ENCODE results near the gene UBE2D4.
A peak's percentile ranks its signal among the peaks of the same experiment; 100 is the strongest.

Gene UBE2D4

GRCh38 chr7:43921423-43921822, 4.8 kb upstream of the UBE2D4 start:
- no peak overlapping the region for H3K9ac ChIP-seq (ENCODE audit: low read depth, low read length)
- DNase-seq: no peak
- no peak overlapping the region for H3K4me2 ChIP-seq (ENCODE audit: insufficient read depth, low read length)
- peaks cover 15% of the 10 kb centered on the region for H3K79me2 ChIP-seq (ENCODE audit: insufficient read depth, low read length)
- peaks cover 11% of the 10 kb centered on the region for H3K36me3 ChIP-seq (ENCODE audit: insufficient read depth, low read length)
- no peak overlapping the region for H3K27ac ChIP-seq (ENCODE audit: low read length)
- no peak overlapping the region for H2AFZ ChIP-seq (ENCODE audit: low read depth, low read length)
- no peak overlapping the region for H3K4me3 ChIP-seq (ENCODE audit: low read depth in 1 of 2, low read length in 2 of 2)
- no peak for ATAC-seq (ENCODE audit: insufficient read depth, low read depth)
- TF ChIP-seq EZH2 (IDR thresholded peaks at IDR 0.05; ENCODE audit: borderline replicate concordance, low read depth, low read length, severe bottlenecking) (no peak), CTCF (IDR thresholded peaks at IDR 0.05; ENCODE audit: borderline replicate concordance, extremely low read depth, low read length, poor library complexity, severe bottlenecking) (no peak)
- H3K27me3 ChIP-seq (ENCODE audit: insufficient read depth, low read length, poor library complexity): no peaks in the 10 kb centered on the region
- peaks cover 18% of the 10 kb centered on the region for H3K4me1 ChIP-seq (ENCODE audit: insufficient read depth, low read length)
- no peaks in the 10 kb centered on the region for H3K9me3 ChIP-seq (ENCODE audit: insufficient read depth, low read length, severe bottlenecking)
- H4K20me1 ChIP-seq (ENCODE audit: insufficient read depth, low read length): no peaks in the 10 kb centered on the region; the same call in 1 of the 2 replicates

- Histone ChIP-seq H3K79me2 (ENCODE audit: insufficient read depth, low read length) (peaks cover 15% of the 10 kb centered on the region), H3K4me2 (ENCODE audit: insufficient read depth, low read length) (no peak overlapping the region), H3K27me3 (ENCODE audit: insufficient read depth, low read length, poor library complexity) (no peaks in the 10 kb centered on the region), H3K9me3 (ENCODE audit: insufficient read depth, low read length, severe bottlenecking) (no peaks in the 10 kb centered on the region), H3K4me1 (ENCODE audit: insufficient read depth, low read length) (peaks cover 30% of the 10 kb centered on the region), H3K9ac (ENCODE audit: low read depth, low read length) (no peak overlapping the region), H4K20me1 (ENCODE audit: insufficient read depth, low read length) (no peaks in the 10 kb centered on the region; the same call in 1 of the 2 replicates), H2AFZ (ENCODE audit: low read depth, low read length) (no peak overlapping the region), H3K36me3 (ENCODE audit: insufficient read depth, low read length) (peaks cover 11% of the 10 kb centered on the region), H3K4me3 (ENCODE audit: low read depth in 1 of 2, low read length in 2 of 2) (no peak overlapping the region), H3K27ac (ENCODE audit: low read length) (no peak overlapping the region)
- ATAC-seq (ENCODE audit: insufficient read depth, low read depth) (no peak), DNase-seq (no peak)
- TF ChIP-seq EZH2 (IDR thresholded peaks at IDR 0.05; ENCODE audit: borderline replicate concordance, low read depth, low read length, severe bottlenecking): no peak
- TF ChIP-seq CTCF (IDR thresholded peaks at IDR 0.05; ENCODE audit: borderline replicate concordance, extremely low read depth, low read length, poor library complexity, severe bottlenecking): no peak
These were observed 3.5 kb upstream of the UBE2D4 start for GRCh38 chr7:43922726-43923125.

GRCh38 chr7:43926798-43927123, 525 bp downstream of the UBE2D4 start:
- TF ChIP-seq CTCF (IDR thresholded peaks at IDR 0.05; ENCODE audit: borderline replicate concordance, extremely low read depth, low read length, poor library complexity, severe bottlenecking) (no peak), EZH2 (IDR thresholded peaks at IDR 0.05; ENCODE audit: borderline replicate concordance, low read depth, low read length, severe bottlenecking) (no peak)
- Histone ChIP-seq H3K9ac (ENCODE audit: low read depth, low read length) (peak overlapping the region; percentile 71), H3K4me3 (ENCODE audit: low read depth in 1 of 2, low read length in 2 of 2) (peak overlapping the region; percentile 30 to 67; a peak in 3 of 4 replicates), H3K9me3 (ENCODE audit: insufficient read depth, low read length, severe bottlenecking) (no peaks in the 10 kb centered on the region), H3K4me1 (ENCODE audit: insufficient read depth, low read length) (peaks cover 30% of the 10 kb centered on the region), H2AFZ (ENCODE audit: low read depth, low read length) (peak overlapping the region; percentile 100), H3K27me3 (ENCODE audit: insufficient read depth, low read length, poor library complexity) (no peaks in the 10 kb centered on the region), H3K27ac (ENCODE audit: low read length) (peak overlapping the region; percentile 84), H3K36me3 (ENCODE audit: insufficient read depth, low read length) (no peaks in the 10 kb centered on the region), H3K4me2 (ENCODE audit: insufficient read depth, low read length) (peak overlapping the region; percentile 99), H4K20me1 (ENCODE audit: insufficient read depth, low read length) (no peaks in the 10 kb centered on the region), H3K79me2 (ENCODE audit: insufficient read depth, low read length) (peaks cover 15% of the 10 kb centered on the region)
- DNase-seq (no peak), ATAC-seq (ENCODE audit: insufficient read depth, low read depth) (peak; percentile 33; the same call in 2 of the 3 replicates)

- Histone ChIP-seq H3K9me3 (ENCODE audit: insufficient read depth, low read length, severe bottlenecking) (no peaks in the 10 kb centered on the region), H3K4me1 (ENCODE audit: insufficient read depth, low read length) (peaks cover 30% of the 10 kb centered on the region), H3K79me2 (ENCODE audit: insufficient read depth, low read length) (peaks cover 15% of the 10 kb centered on the region), H3K36me3 (ENCODE audit: insufficient read depth, low read length) (no peaks in the 10 kb centered on the region), H2AFZ (ENCODE audit: low read depth, low read length) (no peak overlapping the region), H4K20me1 (ENCODE audit: insufficient read depth, low read length) (no peaks in the 10 kb centered on the region), H3K27me3 (ENCODE audit: insufficient read depth, low read length, poor library complexity) (no peaks in the 10 kb centered on the region), H3K27ac (ENCODE audit: low read length) (no peak overlapping the region), H3K4me3 (ENCODE audit: low read depth in 1 of 2, low read length in 2 of 2) (peak overlapping the region in 1 of 2 experiments; percentile 67; a peak in 1 of 4 replicates), H3K9ac (ENCODE audit: low read depth, low read length) (no peak overlapping the region), H3K4me2 (ENCODE audit: insufficient read depth, low read length) (no peak overlapping the region)
- no peak for ATAC-seq (ENCODE audit: insufficient read depth, low read depth)
- DNase-seq: no peak
- no peak for TF ChIP-seq CTCF (IDR thresholded peaks at IDR 0.05; ENCODE audit: borderline replicate concordance, extremely low read depth, low read length, poor library complexity, severe bottlenecking)
- no peak for TF ChIP-seq EZH2 (IDR thresholded peaks at IDR 0.05; ENCODE audit: borderline replicate concordance, low read depth, low read length, severe bottlenecking)
These were observed 1.6 kb downstream of the UBE2D4 start for GRCh38 chr7:43927810-43928209.

Data from DND-41 (cell line).